Upper lobe of left lung (tissue), 4 donors: Measurements from ENCODE around the gene MAP7D2.

Source experiments
- POLR2A ChIP-seq, 4 donors: fragments of 450-650 bp; IDR thresholded peaks; one replicate each; pipeline ENCODE4 v1.5.1; 2016 to 2017; ENCODE audit warnings: antibody characterized with exemption in 4 of 4, mild to moderate bottlenecking in 2 of 4
- POLR2AphosphoS5 ChIP-seq, 2 donors: sonication (generic); formaldehyde crosslinking; IDR thresholded peaks; one replicate each; pipeline ENCODE4 v1.5.1; 2017; ENCODE audit warnings: antibody characterized with exemption in 2 of 2
- TF ChIP-seq, protein P1 (sequence below), 6 experiments: fragments of 450-650 bp in 4 of 6; fragments of 200-600 bp in 2 of 6; sonication (generic) in 2 of 6; IDR thresholded peaks; one replicate each; pipeline ENCODE4 v1.5.1; 2016 to 2019; ENCODE audit warnings: antibody characterized with exemption in 6 of 6

- no peak for TF ChIP-seq POLR2A (IDR thresholded peaks at IDR 0.05)
- TF ChIP-seq, protein P1, sequence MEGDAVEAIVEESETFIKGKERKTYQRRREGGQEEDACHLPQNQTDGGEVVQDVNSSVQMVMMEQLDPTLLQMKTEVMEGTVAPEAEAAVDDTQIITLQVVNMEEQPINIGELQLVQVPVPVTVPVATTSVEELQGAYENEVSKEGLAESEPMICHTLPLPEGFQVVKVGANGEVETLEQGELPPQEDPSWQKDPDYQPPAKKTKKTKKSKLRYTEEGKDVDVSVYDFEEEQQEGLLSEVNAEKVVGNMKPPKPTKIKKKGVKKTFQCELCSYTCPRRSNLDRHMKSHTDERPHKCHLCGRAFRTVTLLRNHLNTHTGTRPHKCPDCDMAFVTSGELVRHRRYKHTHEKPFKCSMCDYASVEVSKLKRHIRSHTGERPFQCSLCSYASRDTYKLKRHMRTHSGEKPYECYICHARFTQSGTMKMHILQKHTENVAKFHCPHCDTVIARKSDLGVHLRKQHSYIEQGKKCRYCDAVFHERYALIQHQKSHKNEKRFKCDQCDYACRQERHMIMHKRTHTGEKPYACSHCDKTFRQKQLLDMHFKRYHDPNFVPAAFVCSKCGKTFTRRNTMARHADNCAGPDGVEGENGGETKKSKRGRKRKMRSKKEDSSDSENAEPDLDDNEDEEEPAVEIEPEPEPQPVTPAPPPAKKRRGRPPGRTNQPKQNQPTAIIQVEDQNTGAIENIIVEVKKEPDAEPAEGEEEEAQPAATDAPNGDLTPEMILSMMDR (IDR thresholded peaks at IDR 0.05) = no peak
- no peak for TF ChIP-seq POLR2AphosphoS5 (IDR thresholded peaks at IDR 0.05)
Observed at GRCh38 chrX:19975845-19976244, 140.9 kb downstream of the MAP7D2 start.
